EH (cell line): ENCODE data around the gene GIMAP4.
"Not testable (repeated sequence)": the region's sequence is repeated elsewhere in the genome, so short reads cannot be mapped to it uniquely, and the experiment has no call there.

Experiments
- DNase-seq: peaks from one replicate; pipeline ENCODE4 v3.0.0-alpha.2; 2015; ENCODE audit warnings: low read depth

Gene GIMAP4

DNA sequence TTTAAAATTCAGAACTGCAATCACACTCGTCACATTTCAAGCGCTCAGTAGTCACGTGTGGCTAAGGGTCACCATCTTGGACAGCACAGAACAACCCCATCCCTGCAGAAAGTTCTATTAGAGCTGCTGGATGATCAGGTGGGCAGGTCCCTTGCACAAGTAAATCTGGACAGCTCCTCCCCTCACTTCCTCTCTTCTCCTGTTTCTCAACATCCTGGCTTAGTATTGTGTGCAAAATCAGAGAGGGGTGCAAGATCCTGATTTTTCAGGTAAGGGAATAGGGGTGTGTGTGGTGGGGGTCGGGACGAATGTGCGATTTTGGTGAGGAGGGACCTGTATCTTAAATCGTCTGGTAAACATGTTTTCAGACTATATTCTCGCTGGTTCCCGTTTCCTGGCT is at the start of gene GIMAP4:
Gene GIMAP4 (plus strand): TSS at position 222 of the 400 bp plus-strand sequence. CDS start 2,512 bp downstream, outside the sequence.
- no peak for DNase-seq

DNA sequence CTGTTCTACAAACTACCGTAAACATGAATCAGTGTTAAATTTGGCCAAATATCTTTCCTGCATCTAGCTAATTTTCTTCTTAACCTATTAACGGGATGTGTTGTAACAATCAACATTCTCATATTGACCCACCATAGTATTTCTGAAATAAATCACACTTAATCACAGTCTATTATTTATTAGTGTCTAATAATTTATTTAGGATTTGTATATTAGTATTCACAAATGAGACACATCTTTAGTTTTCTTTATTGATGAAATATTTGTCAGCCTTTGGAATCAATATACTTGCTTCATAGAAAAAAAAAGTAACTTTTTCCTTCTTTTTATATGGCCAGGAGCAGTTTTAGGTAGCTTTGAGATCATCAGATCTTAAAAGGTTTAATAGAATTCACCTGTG is 47.9 kb upstream of the GIMAP4 start:
- DNase-seq, result no peak

DNA sequence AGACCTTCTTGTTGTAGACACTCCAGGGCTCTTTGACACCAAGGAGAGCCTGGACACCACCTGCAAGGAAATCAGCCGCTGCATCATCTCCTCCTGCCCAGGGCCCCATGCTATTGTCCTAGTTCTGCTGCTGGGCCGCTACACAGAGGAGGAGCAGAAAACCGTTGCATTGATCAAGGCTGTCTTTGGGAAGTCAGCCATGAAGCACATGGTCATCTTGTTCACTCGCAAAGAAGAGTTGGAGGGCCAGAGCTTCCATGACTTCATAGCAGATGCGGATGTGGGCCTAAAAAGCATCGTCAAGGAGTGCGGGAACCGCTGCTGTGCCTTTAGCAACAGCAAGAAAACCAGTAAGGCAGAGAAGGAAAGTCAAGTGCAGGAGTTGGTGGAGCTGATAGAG is 47.0 kb upstream of the GIMAP4 start:
- no peak for DNase-seq

DNA sequence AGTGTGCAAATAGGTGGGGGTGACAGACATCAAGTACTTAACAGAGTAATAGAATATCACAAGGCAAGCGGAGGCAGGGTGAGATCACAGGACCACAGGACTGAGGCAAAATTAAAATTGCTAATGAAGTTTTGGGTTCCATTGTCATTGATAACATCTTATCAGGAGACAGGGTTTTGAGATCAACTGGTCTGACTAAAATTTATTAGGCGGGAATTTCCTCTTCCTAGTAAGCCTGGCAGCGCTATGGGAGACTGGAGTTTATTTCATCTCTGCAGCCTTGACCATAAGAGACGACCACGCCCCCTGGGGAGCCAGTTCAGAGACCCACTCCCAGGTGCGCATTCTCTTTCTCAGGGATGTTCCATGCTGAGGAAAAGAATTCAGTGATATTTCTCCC is 44.3 kb upstream of the GIMAP4 start:
- not testable (repeated sequence) for DNase-seq

DNA sequence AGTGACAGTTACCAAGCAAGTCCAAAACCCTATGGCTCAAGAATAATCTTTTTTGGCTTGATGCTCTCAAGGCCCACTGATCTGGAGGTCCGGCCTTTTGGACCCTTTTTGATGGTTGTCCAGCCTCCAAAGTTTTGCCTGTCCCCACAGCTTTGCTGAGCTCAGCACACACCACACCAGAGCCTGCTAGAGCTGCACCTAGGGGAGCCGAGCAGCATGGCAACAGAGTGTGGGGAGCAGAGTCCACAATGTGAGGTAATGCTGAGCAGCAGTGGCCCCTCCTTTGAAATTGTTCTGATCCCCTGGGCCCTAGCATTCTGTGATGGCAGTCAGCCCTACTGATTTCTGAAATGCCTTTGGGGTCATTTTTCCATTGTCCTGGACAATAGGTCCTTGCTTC is 43.2 kb upstream of the GIMAP4 start:
- DNase-seq, result no peak

DNA sequence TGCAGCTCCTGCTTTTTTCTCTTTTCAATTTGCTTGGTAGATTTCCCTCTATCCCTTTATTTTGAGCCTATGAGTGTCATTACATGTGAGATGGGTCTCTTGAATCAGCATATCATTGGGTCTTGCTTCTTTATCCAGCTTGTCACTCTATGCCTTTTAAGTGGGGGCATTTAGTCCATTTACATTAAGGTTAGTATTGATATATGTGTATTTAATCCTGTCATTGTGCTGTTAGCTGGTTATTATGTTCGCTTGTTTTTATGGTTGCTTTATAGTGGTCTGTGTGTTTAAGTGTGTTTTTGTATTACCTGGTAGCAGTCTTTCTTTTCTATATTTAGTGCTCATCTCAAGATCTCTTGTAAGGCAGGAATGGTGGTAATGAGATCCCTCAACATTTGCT is 35.5 kb upstream of the GIMAP4 start:
- DNase-seq, result no peak

DNA sequence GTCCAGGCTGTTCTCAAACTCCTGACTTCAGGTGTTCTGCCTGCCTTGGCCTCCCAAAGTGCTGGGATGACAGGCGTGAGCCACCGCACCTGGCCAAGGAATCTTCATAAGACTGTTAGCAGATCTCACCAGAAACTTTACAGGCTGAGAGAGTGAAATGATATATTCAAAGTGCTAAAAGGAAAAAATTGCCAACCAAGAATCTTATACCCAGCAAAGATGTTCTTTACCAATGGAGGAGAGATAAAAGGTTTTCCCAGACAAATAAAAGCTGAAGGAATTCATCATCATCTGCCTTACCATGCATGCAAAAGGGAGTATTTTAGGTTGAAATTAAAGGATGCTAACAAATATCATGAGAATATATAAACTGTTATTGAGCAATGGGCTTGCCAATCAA is 28.9 kb upstream of the GIMAP4 start:
- DNase-seq, result no peak

DNA sequence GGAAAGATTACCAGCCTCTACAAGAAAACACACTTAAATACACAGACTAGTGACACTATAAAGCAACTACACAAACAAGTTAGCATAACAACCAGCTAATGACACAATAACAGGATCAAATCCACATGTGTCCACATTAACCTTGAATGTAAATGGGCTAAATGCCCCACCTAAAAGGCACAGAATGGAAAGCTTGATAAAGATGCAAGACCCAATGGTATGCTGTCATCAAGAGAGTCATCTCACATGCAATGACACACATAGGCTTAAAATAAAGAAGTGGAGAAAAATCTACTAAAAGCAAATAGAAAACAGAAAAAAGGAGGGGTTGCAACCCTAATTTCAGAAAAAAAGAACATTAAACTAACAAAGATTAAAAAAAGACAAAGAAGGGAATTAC is 14.0 kb upstream of the GIMAP4 start:
- DNase-seq, result no peak

DNA sequence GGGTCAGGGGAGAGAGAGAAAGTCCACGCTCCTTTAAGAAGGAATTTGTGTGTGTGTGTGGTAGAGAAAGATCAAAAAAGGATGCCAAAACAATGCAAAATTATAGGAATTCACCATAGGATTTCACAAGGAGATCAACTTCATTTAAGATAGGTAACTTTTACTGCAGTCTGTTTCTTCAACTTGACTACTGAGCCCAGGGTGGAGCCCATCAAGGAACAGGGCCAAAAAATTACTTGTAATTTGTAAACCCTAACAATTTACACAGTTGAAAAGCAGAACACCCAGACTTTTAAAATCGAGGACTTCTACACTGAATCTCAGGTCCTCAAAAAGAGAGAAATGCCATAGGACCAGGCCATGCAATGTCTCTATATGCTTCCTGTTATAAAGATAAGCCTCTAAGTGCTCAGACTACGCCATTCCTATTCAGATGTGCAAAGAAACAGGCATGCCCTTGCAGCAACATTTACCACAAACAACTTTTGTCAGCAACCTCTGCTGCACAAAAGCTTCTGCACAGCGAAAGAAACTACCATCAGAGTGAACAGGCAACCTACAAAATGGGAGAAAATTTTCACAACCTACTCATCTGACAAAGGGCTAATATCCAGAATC is 10.6 kb upstream of the GIMAP4 start:
- DNase-seq, result no peak

DNA sequence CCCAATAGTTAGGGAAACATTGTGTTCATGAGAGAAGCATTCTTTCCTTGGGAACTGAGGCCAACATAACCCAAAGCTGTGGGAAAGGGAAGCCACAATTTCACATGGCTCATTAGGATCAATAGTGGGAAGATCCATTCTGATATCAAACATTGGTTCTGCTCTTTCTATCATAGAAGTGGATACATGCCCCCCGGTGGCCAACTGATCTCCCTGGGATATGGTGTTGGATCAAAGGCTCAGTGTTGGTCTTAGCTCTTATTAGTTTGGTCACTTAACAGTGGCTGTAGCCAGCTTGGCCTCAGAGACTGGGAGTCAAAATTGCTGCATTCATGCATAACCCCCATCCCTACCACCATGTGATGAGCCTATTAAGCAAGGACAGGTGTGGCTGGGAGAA is 6.7 kb upstream of the GIMAP4 start:
- DNase-seq, result no peak

DNA sequence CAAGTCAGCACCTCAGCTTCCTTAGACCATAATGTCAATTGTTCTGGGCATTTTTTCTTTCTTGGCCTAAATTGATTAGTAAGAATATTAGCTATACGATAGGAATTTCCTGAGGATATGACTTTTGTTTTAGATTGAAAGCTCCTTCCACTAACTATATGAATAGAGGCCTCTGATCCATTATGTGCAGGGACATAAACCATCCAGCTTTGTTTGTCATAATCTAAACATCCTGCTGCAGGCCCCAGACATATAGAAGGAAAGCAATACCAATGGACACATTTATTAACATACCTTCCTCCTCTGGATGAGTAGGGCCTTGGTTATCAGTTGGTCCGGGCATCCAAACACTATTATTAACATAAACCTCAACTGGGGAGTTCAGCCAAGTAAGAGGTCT is 4.3 kb upstream of the GIMAP4 start:
- no peak for DNase-seq

DNA sequence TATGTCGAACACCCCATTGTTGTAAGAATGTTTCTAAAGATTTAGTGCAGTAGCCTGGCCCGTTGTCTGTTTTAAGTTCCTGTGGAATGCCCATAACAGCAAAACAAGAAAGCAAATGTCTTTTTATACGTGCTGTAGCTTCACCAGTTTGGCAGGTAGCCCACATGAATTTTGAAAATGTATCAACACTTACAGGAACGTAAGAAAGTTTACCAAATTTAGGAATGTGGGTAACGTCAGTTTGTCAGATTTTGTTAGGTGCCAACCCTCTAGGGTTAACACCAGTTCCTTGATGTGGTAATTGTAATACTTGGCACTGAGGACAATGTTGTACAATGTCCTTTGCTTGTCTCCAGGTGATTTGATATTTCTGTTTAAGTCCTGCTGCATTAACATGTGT is 3.2 kb upstream of the GIMAP4 start:
- DNase-seq, result no peak

DNA sequence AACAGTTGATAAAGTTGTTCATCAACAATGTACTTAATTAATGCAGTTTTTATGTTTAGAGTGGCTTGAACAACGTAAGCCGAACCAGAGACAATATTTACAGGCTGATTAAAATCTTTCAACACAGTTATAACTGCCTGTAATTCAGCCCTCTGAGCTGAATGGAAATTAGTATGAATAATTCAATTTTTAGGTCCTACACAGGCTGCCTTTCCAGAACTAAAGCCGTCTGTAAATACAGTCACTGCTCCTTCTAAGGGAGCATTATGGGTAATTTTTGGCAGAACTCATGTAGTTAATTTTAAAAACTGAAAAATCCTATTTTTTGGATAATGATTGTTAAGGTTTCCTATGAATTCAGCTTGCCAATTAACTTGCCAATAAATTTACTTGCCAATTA is 2.6 kb upstream of the GIMAP4 start:
- DNase-seq, result no peak

DNA sequence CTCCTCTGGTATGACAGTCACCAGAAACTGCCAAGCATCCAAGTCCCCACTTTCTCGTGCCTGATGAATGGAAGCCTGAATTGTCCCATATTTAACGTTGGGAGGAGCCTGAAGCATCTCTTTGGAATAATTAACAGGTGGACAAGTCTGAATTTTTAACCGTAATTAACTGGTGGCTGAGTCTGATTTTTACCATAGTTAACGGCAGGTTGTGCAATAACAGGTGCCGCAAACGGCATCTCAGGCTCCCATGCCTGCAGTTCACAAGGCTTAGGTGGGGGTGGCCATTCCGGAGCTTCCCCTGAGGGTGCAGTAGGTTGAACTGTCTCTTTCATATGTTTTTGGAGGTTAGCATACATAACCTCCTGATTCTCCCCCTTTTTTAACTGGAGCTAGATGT is 2.0 kb upstream of the GIMAP4 start:
- DNase-seq, result no peak

DNA sequence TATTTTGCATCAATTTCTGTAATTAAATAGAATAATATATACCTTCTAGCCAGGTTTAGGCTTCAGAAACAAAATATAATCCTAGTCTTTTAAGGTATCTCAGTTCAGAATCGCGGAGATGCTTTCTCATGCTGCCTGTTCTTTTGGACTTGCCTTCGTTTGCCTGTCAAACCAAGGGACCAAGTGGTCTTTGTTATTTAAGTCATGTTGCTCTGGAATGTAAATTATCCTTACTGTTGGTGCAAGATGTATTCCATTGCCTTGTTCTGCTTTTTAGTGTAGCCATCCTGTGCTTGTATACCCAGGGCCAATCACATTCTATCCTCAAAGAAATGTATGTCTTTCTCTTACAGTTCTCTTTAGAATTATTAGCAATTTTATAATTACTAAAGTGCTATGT is 1.1 kb upstream of the GIMAP4 start:
- no peak for DNase-seq

DNA sequence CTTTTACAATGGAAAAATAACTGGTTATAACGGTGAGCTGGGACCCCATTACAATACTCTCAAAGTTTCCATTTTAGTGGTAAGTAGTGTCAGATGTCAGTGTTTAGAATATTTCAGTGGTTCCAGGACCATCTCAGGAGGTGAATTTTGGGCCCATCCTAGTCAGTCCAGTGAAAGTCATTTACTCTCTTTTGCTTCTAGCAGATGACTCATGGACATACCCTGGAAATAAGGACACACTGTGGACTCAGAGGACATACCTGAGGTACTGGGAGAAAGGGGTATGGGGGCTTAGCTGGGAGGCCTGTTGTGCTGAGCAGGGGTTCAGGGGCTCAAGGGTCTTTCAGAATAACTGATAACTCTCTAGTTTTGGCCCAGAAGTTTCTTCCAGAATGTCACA is 618 bp upstream of the GIMAP4 start:
- DNase-seq, result no peak

DNA sequence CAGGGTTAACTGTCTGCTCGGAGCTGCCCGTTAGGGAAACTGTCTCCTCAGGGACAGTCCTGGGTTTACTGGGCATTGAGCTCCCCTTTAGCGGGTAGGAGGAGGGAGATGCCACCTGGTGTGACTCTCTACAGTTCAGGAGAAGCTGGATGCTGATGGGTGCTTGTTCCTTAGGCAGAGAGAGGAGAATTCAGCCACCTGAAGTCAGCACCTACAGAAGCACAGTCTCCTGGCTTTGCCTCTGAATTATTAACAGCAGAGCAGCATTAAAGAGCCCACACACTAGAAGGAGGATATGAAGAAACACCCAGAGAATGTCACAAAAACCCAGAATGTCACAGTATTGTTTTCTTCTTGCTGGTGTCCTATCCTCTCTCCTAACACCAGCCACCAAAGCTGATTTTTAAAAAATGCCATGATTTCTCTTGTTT is 696 bp downstream of the GIMAP4 start:
- no peak for DNase-seq

DNA sequence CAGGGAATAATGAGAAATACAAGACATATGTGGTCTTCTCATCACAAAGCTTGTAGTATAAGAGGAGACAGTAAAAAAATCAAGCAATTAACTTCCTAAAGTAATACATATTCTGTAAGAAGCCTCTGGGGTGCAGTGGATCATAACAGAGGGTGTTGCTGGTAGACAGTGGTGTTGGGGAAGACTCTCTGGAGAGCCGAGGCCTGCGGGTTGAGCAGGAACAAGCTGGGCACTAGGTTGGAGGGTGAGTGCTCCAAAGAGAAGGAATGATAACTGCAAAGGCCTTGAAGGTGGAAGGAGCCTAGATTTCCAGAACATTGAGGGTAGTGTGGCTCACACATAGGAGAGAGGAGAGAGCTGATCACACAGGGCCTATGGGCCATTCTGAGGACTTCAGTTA is 1.5 kb downstream of the GIMAP4 start:
- DNase-seq, result no peak

DNA sequence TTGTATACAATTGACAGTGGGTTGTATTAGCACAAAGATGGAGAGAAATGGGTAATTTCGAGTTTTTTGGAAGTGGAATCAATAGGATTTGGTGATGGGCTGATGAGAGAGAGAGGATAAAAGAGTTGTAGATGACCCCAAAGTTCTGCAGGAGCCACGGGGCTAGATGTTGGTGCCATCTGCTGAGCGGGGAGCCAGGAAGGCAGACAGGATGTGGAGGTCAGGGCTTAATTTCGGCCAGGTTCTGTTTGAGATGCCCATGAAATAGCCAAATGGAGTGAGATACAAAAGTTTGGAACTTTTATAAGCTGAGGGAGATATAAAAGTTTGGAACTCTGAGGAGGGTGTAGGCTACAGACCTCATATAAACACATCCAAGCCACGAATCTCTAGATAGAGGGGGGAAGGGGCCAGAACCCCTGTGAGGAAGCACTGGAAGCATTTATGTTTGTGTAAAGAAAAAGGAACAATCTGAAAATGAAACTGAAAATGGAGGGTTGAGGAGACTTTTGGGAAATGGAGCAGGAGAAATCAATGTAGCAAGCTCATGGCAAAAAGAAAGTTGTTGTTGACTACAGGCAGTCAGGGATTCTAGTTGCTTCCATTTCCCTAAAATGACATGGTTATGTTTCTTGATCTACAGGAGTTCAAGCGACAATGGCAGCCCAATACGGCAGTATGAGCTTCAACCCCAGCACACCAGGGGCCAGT is 2.2 kb downstream of the GIMAP4 start:
- no peak for DNase-seq

DNA sequence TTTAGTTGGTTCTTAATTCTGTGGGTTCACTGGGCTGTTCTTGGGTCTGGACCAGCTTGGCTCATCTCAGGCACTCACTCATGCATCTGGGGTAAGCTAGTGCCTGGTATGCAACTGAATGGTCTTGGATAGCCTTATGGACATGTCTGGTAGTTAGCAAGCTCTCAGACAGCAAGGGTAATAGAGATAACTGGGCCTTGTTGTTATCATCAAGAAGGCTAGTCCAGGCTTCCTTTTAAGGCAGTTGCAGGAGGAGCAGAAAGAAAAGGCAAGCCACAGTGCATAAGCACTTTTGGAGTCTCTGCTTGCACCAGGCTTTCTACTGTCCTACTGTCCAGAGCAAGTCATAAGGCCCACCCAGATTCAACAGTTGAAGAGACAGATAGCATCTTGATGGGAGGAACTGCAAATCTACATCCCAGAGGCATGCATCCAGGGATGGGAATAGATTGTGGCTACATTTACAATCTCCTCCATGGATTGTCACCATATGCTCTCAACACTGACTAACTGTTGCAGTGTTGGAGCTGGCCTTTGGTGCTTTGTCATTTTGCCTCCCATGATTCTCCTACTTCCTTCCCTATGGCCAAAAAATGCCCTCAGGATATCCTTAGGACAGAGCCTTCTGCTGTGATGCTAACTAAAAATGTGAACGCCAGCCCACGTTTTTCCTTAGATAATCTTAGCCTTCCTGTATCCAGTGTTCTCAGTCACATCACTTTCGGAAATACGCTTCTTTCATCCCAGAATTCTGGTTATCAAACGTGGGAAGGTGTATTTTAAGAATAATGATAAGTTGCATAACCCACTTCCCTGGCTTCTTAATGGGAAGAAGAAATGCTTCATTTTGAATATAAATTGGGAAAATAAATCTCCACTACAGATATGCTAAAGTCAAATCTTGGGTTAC is 3.6 kb downstream of the GIMAP4 start:
- DNase-seq, result no peak

DNA sequence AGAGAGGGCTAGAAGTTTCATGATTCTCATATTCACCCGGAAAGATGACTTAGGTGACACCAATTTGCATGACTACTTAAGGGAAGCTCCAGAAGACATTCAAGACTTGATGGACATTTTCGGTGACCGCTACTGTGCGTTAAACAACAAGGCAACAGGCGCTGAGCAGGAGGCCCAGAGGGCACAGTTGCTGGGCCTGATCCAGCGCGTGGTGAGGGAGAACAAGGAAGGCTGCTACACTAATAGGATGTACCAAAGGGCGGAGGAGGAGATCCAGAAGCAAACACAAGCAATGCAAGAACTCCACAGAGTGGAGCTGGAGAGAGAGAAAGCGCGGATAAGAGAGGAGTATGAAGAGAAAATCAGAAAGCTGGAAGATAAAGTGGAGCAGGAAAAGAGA is 5.3 kb downstream of the GIMAP4 start:
- DNase-seq, result no peak

DNA sequence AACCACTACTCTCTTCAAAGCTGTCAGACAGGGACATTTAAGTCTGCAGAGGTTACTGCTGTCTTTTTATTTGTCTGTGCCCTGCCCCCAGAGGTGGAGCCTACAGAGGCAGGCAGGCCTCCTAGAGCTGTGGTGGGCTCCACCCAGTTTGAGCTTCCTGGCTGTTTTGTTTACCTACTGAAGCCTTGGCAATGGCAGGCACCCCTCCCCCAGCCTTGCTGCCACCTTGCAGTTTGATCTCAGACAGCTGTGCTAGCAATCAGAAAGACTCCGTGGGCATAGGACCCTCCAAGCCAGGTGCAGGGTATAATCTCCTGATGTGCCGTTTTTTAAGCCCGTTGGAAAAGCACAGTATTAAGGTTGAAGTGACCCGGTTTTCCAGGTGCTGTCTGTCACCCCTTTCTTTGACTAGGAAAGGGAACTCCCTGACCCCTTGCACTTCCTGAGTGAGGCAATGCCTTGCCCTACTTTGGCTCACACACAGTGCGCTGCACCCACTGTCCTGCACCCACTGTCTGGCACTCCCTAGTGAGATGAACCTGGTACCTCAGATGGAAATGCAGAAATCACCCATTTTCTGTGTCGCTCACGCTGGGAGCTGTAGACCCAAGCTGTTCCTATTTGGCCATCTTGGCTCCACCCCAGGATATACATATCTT is 12.9 kb downstream of the GIMAP4 start:
- DNase-seq, result not testable (repeated sequence)
